GM19468 (cell line): Measurements from ENCODE around the gene TMEM204.

ENCODE experiments used
- ATAC-seq: cut with Tn5 transposase; IDR thresholded peaks from one replicate; pipeline ENCODE4 v1.9.1; 2021; ENCODE audit warnings: mild to moderate bottlenecking, moderate library complexity, moderate number of reproducible peaks; ENCODE audit not compliant: unreplicated experiment; ENCODE audit errors: extremely low read depth

TMEM204 gene

GRCh38 chr16:1514507-1514906, 19.0 kb upstream of the TMEM204 start:
- ATAC-seq: no peak

- no peak for ATAC-seq
Observed at GRCh38 chr16:1518626-1519135, 14.8 kb upstream of the TMEM204 start.

- no peak for ATAC-seq
Observed at GRCh38 chr16:1519831-1520230, 13.6 kb upstream of the TMEM204 start.

- no peak for ATAC-seq
Observed at GRCh38 chr16:1520461-1520860, 13.0 kb upstream of the TMEM204 start.

GRCh38 chr16:1523581-1524245, 9.8 kb upstream of the TMEM204 start:
- ATAC-seq: no peak

- ATAC-seq: no peak
Observed at GRCh38 chr16:1524366-1524765, 9.1 kb upstream of the TMEM204 start.

GRCh38 chr16:1525871-1526607, 7.4 kb upstream of the TMEM204 start:
- no peak for ATAC-seq

- no peak for ATAC-seq
Observed at GRCh38 chr16:1526608-1527555, 6.6 kb upstream of the TMEM204 start.

GRCh38 chr16:1527836-1528811, 5.3 kb upstream of the TMEM204 start:
- ATAC-seq: no peak

- ATAC-seq: no peak
Observed at GRCh38 chr16:1528921-1529537, 4.4 kb upstream of the TMEM204 start.

GRCh38 chr16:1530349-1530882, 3.0 kb upstream of the TMEM204 start:
- no peak for ATAC-seq

- no peak for ATAC-seq
Observed at GRCh38 chr16:1530883-1531637, 2.4 kb upstream of the TMEM204 start.

GRCh38 chr16:1531638-1531910, 1.9 kb upstream of the TMEM204 start:
- ATAC-seq: no peak

GRCh38 chr16:1532081-1532760, 1.2 kb upstream of the TMEM204 start:
- no peak for ATAC-seq

- ATAC-seq: no peak
Observed at GRCh38 chr16:1532771-1533170, 695 bp upstream of the TMEM204 start.

- no peak for ATAC-seq
Observed at GRCh38 chr16:1534021-1535020, 855 bp downstream of the TMEM204 start.
